MCF 10A (cell line): ENCODE measurements around the gene CPE. TPM values are rescaled to one million over a fixed set of nuclear protein-coding genes. Genes with fewer than 3 reads are reported as not detected.

Source experiments
- BruUV-seq: library from RNA; stranded (reverse); fragments of 400-500 nt; replicated peaks from 2 replicates; lab custom pipeline; 2021; lab: Mats Ljungman, UMichigan
- CTCF ChIA-PET: fragments of 300-600 bp; sonication (Branson Sonifier 250); formaldehyde crosslinking; extraction: SDS; loops from one replicate; lab custom pipeline; 2021; ENCODE audit warnings: antibody characterized with exemption, inconsistent platforms; lab: Yijun Ruan, JAX
- POLR2A ChIA-PET: fragments of 300-600, 350-650 bp; sonication (Branson Sonifier 250); formaldehyde crosslinking; extraction: SDS; loops from one replicate; lab custom pipeline; 2020; ENCODE audit warnings: antibody characterized with exemption, inconsistent platforms; lab: Yijun Ruan, JAX
- DNase-seq: peaks from one replicate; pipeline ENCODE4 v3.0.0-alpha.2; 2018; ENCODE audit not compliant: unreplicated experiment
- H3K27ac Mint-ChIP-seq: one replicate; pipeline ENCODE4 v1.8.0; 2022; ENCODE audit warnings: mild to moderate bottlenecking, low read depth, mixed read lengths; ENCODE audit not compliant: unreplicated experiment
- H3K27me3 Mint-ChIP-seq: one replicate; pipeline ENCODE4 v1.8.0; 2022; ENCODE audit warnings: mixed read lengths; ENCODE audit not compliant: insufficient read depth, unreplicated experiment
- H3K36me3 Mint-ChIP-seq: one replicate; pipeline ENCODE4 v1.8.0; 2022; ENCODE audit warnings: mild to moderate bottlenecking, moderate library complexity, mixed read lengths; ENCODE audit not compliant: insufficient read depth, unreplicated experiment
- H3K4me1 Mint-ChIP-seq: one replicate; pipeline ENCODE4 v1.8.0; 2022; ENCODE audit warnings: mixed read lengths; ENCODE audit not compliant: insufficient read depth, unreplicated experiment
- H3K4me3 Mint-ChIP-seq: one replicate; pipeline ENCODE4 v1.8.0; 2022; ENCODE audit warnings: mild to moderate bottlenecking, moderate library complexity, mixed read lengths; ENCODE audit not compliant: unreplicated experiment
- H3K9me3 Mint-ChIP-seq: one replicate; pipeline ENCODE4 v1.8.0; 2022; ENCODE audit warnings: mixed read lengths; ENCODE audit not compliant: unreplicated experiment
- CTCF ChIP-seq: fragments of 200-600 bp; IDR thresholded peaks from one replicate; pipeline ENCODE4 v1.8.0; 2022; ENCODE audit warnings: antibody characterized with exemption, mild to moderate bottlenecking; ENCODE audit not compliant: unreplicated experiment
- intact Hi-C: fragments of 100-400 bp; cut with micrococcal nuclease; formaldehyde crosslinking; loops from 2 replicates; pipeline ENCODE4 v1.14.1; 2022
- total RNA-seq: library from RNA; stranded (reverse); gene quantifications from 2 replicates; pipeline ENCODE4 v1.2.3, GENCODE V29; 2022

Gene CPE
- total RNA-seq, 1 experiment from 2014 or later = 8.3 TPM

GRCh38 chr4:165457793-165458192 lies 79.0 kb downstream of the CPE start:
- POLR2A ChIA-PET = interaction anchor here (1.2 kb wide), 1 partner anchor 75 kb away, joined by 3 read pairs; no protein-coding TSS in a partner anchor
- intact Hi-C loops = no loop called here
- BruUV-seq = no TSS peak
- no peak for DNase-seq
- no peaks in the 10 kb centered on the region for H3K9me3 Mint-ChIP-seq
- no peak overlapping the region for H3K27ac Mint-ChIP-seq
- peaks cover 11% of the 10 kb centered on the region for H3K4me1 Mint-ChIP-seq
- no peak for TF ChIP-seq CTCF
- CTCF ChIA-PET = interaction anchor here (1.1 to 2.9 kb wide), 2 partner anchors 103 to 327 kb away, joined by 4 to 8 read pairs; no protein-coding TSS in a partner anchor
- no peak overlapping the region for H3K4me3 Mint-ChIP-seq
- H3K27me3 Mint-ChIP-seq = no peaks in the 10 kb centered on the region
- H3K36me3 Mint-ChIP-seq = no peaks in the 10 kb centered on the region

DNA sequence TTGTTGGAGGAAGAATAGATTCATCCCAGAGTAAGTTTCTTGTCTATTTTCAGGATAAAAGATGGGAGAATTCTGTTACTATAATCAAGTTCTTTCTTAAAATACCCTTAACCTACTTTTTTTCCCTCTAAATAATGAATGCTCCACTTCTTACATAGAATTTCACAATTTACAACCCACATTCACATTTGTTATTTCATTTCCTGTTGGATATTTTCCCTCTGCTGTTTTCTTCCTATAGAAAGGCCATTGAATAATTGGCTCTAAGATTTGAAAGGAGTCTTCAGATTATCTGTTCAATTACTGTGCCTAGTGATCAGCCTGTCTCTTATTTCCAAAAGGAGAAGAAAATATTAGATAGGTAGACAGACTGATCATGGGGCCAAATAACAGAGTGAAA lies 79.7 kb downstream of the CPE start:
- intact Hi-C loops = no loop called here

DNA sequence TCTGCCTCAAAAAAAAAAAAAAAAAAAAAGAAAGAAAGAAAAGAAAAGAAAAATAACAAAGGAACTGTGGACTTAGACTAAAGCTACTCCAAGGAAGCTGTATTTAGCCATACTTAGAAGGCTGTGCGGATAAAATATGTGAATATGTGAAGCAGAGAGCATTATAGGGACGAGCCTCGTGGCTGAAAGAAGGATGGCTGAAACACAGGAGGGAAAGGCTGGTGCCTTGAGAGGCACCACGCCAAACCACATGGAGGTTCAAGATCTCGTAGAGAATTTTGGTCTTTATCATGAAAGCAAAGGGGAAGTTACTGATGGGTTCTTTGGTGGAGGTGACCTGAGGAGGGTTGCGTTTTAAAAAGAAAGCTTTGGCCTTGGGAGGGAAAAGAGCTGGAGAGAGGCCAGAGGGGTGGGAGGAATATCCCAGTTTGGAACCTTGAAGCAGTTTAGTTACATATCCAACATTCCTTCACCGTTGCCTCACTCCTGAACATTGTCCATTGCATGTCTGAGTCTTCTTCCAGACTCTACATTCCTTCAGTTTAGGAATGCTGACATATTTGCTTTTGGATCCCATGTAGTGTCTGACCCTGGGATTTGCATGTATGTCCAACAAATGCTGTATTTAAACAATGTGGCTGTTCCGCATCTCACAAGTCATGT lies 82.5 kb downstream of the CPE start:
- no peaks in the 10 kb centered on the region for H3K9me3 Mint-ChIP-seq
- no peak overlapping the region for H3K27ac Mint-ChIP-seq
- ChIA-PET POLR2A (interaction anchor here (1.3 kb wide), 1 partner anchor 133 kb away, joined by 3 read pairs; no protein-coding TSS in a partner anchor), CTCF (interaction anchor here (0.6 to 4.5 kb wide), 14 partner anchors 19 to 348 kb away, joined by 3 to 21 read pairs (median 4); partner anchors contain the start of genes CPE and TMEM192)
- no TSS peak for BruUV-seq
- H3K27me3 Mint-ChIP-seq = no peaks in the 10 kb centered on the region
- H3K4me3 Mint-ChIP-seq = no peak overlapping the region
- peaks cover 11% of the 10 kb centered on the region for H3K4me1 Mint-ChIP-seq
- peak; percentile 28 for DNase-seq
- TF ChIP-seq CTCF = no peak
- no peaks in the 10 kb centered on the region for H3K36me3 Mint-ChIP-seq
- intact Hi-C loops = no loop called here

More for the DNA sequence above, 79.7 kb downstream of the CPE start:
- no peak for TF ChIP-seq CTCF
- POLR2A ChIA-PET = interaction anchor here (0.5 to 1.2 kb wide), 2 partner anchors 76 to 131 kb away, joined by 3 read pairs; partner anchors contain the start of gene MSMO1
- BruUV-seq = no TSS peak
- Mint-ChIP-seq H3K27me3 (no peaks in the 10 kb centered on the region), H3K27ac (no peak overlapping the region), H3K4me1 (peaks cover 11% of the 10 kb centered on the region), H3K36me3 (no peaks in the 10 kb centered on the region), H3K4me3 (no peak overlapping the region), H3K9me3 (no peaks in the 10 kb centered on the region)
- DNase-seq = no peak
- CTCF ChIA-PET = interaction anchor here (0.6 to 4.5 kb wide), 7 partner anchors 10 to 345 kb away, joined by 3 to 21 read pairs (median 4); partner anchors contain the start of gene TMEM192

- no peaks in the 10 kb centered on the region for H3K9me3 Mint-ChIP-seq
- no peaks in the 10 kb centered on the region for H3K27me3 Mint-ChIP-seq
- intact Hi-C loops = no loop called here
- H3K36me3 Mint-ChIP-seq = no peaks in the 10 kb centered on the region
- peaks cover 11% of the 10 kb centered on the region for H3K4me1 Mint-ChIP-seq
- DNase-seq = no peak
- no peak overlapping the region for H3K27ac Mint-ChIP-seq
- POLR2A ChIA-PET = no interaction called here
- no TSS peak for BruUV-seq
- H3K4me3 Mint-ChIP-seq = no peak overlapping the region
- CTCF ChIA-PET = interaction anchor here (0.5 to 4.5 kb wide), 13 partner anchors 18 to 681 kb away, joined by 3 to 21 read pairs (median 3); no protein-coding TSS in a partner anchor
- no peak for TF ChIP-seq CTCF
Observed at GRCh38 chr4:165462009-165462408, 83.2 kb downstream of the CPE start.
